NCI-H2227 (cell line): ENCODE data around the gene C19orf81.

ENCODE experiments used
- DNase-seq: peaks from one replicate; lab custom pipeline; 2025; ENCODE audit not compliant: unreplicated experiment; lab: John Stamatoyannopoulos, UW

C19orf81 gene

DNA sequence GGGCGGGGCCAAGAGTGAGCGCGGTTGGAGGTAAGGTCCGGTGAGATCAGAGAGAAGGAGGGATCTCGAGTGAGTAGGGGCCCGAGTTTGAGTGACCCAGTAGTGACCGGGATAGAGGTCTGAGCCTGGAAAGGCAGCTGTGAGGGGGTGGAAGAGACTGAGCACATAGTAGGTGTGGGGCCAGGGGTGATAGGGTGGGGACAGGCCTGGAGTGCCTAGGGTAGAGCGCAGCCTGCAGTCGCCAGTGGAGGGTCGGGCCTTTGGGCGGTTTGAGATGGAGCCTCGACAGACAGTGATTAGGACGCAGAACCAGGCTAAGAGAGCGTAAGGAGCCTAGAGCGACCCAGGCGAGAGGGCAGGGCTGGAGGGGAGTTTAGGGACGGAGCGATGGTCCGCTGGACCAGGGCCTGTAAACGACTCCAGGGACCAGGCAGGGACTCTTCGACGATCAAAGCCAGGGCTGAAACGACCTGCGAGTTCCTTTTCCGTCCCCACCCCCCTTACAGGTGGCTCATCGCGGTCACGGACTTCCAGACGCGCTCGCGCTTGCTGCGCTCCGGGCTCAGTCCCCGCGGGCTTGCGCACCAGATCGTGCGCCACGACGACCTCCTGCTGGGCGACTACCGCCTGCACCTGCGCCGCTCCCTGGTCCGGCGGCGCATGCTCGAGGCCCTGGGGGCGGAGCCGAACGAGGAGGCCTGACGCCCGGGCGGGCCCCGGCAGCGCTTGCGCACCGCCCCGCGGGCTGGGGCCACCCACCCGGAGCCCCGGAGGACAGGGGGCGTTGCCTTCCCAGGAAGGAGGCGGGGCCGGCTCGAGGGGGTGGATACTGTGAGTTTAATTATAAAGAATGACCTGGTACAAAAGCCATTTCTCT lies 9.4 kb downstream of the C19orf81 start:
- peak; percentile 96 for DNase-seq

DNA sequence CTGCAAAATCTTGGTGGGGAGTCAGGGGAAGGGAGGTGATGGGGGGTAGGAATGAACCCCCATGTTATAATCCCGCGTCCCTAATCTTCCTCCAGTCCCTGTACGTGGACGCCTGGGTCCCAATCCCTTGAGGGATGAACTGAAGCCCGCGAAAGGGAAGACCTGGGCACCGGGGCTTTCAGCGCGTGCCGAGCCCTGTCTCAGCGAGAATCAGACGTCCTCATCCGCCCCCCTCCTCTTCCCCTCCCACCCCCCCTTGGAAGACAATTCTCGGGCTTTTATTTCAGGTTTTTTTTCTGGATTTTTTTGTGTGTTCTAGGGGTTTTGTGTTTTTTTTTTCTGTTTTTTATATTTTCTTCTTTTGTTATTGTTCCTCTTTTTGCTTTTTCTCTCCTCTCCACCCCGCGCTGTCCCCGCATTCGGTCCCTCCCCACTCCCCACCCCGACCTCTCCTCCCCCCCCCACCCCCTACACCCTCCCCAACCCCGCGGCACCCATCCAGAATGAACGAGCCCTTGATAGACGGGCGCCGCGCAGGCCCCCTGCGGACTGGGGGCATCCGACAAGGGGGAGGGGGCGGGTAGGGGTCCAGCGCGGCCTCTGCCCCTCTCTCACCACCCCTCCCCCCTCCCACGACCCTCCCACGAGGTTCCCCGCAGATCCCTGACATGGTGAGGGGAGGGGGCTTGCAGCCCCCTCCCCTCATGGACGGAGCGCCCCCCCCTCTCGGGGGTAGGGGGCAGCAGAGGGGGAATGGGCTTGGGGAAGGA lies 10.3 kb downstream of the C19orf81 start:
- DNase-seq: peak; percentile 82

DNA sequence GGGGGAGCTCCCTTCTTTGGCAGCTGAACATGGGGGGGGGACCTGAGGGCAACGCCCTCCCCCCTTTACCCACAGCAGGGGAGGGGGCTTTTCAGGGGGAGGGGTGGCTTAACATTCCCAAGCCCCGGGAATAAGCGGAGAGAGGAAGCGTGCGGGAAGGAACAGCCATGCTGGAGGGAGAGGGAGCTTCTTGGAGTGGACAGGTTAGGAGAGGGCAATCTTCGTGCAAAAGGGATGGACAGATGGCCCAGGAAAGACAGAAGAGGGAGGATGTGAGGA lies 10.8 kb downstream of the C19orf81 start:
- DNase-seq: peak; percentile 42

DNA sequence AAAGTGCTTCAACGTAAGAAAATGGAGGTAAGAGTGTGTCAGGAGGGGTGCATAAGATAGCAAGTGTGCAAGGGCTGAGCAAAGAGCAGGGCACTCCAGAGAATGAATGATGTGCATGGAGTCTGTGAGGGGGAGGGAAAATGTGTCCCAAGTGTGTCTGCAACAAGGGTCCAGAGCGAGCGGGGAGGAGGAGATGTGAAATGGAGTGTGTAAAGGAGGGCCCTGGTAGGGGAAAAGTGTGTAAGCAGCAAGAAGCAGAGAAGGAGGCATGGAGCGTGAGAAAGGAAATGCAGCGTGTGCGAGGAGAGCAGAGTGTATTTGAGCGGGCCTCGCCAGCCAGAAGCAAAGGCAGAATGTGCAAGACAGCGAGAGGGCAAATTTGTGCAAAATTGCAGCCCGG lies 11.8 kb downstream of the C19orf81 start:
- DNase-seq: no peak

DNA sequence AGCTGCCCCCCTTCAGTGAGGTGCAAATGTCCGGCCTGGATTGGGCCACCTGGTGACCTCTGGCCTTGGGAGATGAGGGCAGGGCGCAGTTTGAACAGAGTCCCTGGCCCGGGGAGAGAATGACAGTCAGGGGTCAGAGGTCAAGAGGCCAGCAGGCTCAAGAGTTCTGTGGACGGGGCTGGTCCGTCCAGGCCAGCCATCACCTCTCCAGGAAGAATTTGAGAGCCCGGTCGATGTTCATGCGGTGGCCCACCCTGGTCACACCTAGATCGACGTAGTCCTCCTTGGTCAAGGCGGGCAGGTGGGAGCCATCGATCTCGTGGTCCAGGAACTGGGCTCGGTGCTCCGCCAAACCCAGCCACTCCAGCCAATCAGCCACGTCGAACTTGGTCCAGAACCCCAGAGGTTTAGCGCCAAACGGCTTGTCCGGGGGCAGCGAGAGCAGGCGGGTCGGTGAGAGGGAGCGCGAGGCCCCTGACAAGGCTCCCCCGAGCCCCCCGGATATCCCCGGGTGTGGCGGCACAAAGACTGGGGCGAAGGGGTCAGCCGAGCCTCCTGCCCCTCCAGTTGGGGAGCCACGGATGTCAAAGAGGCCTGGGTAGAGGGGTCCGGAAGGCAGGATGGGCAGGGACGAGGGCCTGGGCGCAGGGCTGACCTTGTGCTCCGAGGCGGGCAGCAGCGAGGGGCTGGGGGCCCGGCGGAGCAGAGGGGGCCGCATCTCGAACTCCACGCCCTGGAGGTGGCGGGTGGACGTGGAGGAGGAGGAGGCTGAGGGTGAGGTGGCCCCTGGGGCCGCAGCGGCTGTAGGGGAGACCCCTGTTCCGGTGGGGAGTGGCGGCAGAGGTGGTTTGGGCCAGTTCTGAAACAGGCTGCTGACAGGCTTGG lies 12.8 kb downstream of the C19orf81 start:
- DNase-seq: no peak

DNA sequence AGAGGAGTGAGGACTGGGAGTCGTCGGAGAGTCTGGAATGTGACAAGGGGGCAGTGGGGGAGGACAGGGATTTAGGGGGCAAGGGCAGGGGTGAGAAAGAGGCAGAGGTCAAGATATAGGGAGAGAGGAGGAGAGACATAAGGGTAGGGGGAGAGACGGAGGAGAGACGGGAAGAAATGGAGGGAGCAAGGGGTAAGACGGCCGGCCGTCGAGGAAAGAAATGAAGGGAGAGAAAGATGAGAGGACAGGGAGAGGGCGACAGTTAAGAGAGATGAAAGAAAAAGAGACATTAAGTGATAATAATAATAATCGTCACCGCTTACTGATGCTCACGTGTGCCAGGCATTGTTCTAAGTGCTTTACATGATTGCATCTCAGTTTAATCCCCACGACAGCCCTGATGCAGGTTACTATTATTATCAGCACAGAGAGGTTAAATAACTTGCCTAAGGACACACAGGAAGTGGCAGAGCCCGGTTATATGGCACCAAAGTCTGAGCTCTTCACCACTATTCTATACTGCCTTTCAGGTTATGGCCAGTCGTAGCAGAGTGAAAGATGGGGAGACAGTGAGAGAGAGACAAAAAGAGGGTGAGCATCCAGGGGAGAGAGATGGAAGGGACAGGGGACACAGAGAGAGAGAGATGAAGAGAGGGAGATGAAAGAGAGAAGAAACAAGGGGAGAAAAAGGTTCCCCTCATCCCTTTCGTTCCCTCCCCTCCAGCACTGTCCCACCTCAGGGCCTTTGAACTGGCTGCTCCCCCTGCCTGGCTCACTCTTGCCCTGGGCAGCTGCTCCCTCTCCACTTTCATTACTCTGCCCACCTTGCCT lies 13.6 kb downstream of the C19orf81 start:
- DNase-seq: no peak

DNA sequence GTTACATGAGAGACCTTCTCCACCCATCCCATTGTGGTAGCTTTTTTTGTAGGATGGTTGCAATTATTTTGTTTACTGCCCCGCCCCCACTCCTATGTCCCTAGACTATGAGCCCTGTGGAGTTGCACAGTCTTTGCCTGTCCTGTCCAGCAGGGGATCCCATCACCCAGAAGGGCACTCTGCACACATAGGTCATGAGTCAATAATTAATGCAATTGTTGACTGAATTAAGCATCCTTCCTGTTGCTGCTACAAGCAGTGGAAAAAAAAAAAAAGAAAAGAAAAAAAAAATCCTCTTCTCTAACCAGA lies 14.2 kb downstream of the C19orf81 start:
- peak; percentile 69 for DNase-seq

DNA sequence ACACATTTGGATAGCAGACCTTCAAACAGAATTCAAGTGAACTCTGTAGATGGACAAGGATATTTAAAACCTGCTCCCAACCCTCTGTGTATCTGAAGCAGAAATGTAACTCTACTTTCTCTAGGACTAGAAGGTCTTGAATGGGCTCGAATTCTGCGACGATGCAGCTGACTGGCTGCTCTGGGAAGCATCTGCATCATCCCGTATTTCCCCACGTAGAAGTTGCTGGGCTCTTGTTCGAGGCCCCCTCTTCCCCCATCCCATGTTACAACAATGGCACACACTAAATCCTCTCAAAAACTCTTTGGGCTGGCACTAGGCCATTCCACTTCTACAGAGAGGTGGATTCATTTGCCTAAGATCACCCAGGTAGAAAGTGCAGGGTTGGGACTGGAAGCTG lies 15.0 kb downstream of the C19orf81 start:
- DNase-seq: no peak

DNA sequence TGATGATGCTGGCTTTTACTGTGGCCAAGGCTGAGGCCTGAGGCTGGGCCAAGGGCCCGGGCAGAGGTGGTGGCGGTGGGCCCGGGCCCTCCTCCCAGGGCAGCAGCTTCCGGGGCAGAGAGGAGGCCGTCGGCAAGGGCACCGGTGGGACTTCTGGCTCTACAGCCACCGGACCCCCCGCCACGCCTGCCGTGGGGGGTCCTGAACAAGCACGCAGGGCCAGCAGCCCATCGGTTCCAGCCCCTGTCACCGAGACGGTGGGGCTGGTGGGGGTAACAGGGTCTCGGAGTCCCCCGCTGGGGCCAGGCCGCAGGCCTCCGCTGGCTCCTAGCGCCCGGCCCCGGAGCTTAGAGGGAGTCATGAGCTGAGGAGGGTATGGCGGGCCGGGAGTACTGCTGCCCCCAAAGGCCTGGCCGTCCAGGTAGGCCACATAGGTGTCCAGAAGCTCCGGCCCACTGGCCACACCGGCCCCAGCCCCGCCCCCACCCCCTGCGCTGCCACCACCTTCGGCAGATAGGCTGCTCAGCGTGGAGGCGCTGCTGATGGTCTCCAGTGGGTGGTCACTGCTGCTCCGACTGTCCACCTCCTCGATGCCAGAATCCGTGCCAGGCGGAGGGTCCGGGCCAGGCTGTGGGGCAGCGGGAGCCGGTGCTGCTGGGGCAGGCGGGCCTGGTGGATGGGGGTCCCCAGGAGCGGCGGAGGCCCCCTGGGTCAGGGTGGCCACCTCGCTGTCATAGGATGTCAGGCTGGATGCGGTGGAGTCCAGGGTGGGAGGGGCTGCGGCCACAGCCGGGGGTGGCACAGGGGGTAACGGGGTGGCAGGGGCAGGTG lies 17.3 kb downstream of the C19orf81 start:
- no peak for DNase-seq

DNA sequence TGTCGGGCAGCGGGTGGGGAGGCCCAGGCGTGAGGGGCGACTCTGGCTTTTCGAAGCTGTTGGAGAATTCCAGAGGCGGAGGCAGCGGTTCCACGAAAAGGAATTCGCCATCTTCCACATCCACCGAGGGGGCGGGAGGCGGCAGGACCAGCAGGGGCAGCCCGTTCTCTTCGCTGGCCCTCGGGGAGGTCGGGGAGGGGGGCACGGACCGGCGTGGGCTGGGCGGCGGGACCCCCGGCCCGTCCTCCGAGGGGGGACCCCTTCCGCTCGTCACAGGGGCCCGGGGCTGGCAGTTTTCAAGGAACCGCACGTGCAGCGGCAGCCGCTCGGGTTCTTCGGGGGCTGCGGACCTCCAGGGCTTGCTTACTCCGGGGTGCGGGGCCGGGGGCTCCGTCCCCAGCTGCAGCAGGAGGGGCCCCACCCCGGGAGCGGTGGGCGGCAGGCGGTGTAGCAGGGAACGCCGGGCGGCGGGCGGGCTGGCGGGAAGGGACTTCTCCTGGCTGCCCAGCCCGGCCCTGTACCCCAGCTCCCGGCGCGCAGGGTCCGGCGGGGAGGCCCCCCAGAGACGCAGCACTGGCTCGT lies 18.0 kb downstream of the C19orf81 start:
- DNase-seq: no peak

DNA sequence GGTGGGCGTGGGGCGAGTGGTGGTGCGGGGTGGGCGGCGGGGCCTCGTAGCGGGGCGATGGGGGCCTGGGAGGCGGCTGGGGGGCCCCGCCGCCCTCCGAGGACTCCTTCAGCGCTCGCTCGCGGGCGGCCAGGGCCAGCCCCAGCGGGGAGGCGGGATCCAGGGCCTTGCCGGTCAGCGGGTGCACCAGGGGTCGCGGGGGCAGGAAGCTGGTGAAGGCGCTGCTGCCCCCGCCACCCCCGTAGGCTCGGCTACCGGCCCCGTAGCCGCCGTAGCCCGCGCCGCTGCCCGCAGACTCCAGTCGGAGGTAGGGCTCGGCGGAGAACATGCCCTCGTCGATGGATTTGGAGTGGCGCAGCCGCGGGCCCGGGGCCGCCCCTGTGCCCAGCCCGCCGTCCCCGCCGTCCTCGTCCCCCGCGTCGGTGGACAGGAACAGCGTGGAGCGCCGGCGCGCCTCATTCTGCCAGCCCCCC lies 18.6 kb downstream of the C19orf81 start:
- DNase-seq: no peak

DNA sequence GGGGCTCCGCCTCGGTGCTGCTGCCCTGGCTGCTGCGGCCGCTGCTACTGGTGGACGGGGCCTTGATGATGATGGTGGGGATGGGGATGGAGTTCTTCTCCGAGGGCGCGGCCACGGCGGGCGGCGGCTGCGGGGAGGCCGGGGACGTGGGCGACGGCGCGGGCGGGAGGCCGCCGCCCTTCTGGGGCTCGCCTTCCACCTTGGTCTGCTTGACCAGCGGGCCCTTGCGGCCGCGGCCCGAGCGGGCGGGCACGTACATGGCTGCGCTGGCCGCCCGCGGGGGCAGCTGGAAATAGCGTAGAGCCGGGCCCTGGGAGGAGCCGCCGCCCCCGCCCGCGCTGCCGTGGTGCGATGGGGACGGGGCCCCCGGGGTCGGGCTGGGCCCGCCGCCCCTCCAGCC lies 19.2 kb downstream of the C19orf81 start:
- DNase-seq: no peak

DNA sequence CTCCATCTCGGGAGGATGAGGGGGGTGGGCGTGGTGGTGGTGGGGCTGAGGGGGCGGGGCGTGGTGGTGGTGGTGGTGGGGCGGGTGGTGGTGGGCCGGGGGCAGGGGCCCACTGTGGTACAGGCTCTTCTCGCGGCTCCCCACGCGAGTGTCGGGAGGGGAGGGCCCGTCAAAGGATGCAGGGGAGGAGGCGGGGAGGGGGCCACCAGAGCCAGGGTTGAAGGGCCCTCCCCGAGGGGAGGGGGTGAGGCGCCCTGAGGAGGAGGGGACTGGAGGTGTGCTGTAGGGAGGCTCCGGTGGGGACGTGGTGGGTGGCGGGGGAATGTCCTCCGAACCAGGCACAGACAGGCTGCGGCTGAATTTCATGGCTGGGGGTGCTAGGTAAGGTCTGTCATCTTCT lies 19.6 kb downstream of the C19orf81 start:
- no peak for DNase-seq

DNA sequence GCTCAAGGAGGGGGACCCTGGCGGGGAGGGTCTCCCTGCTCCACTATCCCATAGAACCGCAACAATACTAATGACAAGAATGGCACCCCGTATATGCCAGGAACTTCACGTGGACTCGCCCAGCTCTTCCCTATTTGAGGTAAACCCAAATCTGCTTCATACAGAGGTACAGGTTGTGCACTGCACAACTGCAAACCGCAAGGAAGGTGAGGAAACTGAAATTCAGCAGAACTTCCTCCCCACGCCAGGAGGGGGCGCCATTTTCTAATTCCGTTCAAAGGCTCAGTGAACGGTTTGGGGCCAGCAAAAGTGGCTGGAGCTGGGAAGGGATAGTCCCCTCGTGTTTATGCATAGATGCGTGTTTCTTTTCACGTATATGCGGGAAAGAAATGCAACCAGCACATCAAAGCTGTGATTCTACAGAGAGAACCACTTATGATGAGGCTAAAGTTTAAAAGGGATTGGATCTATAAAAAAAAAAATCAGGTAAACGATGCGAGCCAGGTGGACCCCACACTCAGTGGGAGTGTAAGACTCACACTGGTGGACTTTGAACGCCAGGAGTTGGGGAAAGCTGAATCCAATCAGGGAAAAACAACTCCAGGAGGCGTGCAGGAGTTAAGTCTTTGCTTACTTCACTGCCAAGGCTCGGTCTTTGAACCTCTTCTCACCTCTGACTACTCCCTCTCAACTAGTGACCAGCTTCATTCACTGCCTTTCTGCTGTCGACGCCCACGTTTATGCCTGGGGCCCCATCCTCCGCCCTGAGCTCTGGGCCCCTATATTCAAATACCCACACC lies 20.3 kb downstream of the C19orf81 start:
- DNase-seq: peak; percentile 43

DNA sequence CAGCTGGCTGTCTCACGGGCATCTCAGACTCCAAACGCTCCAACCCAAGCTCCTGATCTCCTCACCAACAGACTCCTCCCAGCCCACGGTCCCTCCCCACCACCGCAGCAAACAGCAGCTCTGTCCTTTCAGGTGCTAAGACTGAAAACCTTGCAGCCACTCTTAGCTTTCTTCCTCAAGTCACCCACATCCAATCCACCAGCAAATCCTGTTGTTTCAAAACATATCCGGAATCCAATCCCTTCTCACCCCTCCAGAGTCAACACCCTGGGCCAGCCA lies 20.8 kb downstream of the C19orf81 start:
- no peak for DNase-seq

DNA sequence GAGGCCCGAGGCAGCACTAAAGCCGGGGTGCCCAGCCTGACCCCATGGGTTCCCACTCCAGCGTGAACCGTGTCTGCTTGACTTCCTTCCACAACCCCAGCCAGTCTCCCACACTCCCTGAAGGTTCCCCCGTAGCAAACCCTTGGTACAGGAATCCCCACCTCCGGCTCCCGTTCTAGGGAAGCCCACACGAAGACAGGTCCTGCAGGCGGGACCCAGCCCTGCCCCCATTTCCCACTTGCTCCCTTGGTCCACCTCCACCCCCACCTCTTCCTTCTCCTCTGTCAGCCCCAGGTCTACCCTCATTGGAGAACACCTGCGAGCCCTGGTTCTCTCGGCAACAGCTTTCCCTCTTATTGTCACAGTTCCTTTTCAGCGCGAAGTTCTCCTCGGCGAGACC lies 23.9 kb downstream of the C19orf81 start:
- no peak for DNase-seq

DNA sequence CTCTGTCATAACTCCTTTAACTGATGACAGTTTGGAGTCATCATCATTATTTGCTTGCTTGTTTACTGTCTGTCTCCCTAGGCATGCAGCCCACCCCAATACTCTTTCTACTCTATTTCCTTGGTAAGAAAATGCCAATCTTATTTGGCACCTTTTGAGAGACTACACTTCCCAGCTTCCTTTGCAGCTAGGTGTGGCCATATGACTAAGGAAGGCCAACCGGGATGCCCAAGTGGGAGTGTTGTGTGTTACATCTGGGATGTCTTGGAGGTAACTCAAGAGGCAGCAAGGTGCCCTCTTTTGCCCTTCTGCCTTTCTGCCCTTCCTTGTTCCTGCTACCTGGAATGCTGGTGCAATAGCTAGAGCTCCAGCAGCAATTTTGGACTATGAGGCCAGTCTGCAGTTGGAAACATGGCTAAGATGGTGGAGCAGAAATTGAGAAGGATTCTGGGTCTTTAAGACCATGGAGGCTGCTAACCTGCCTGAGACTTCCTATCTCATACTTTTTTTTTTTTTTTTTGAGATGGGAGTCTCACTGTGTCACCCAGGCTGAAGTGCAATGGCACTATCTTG lies 27.5 kb downstream of the C19orf81 start:
- DNase-seq: no peak

DNA sequence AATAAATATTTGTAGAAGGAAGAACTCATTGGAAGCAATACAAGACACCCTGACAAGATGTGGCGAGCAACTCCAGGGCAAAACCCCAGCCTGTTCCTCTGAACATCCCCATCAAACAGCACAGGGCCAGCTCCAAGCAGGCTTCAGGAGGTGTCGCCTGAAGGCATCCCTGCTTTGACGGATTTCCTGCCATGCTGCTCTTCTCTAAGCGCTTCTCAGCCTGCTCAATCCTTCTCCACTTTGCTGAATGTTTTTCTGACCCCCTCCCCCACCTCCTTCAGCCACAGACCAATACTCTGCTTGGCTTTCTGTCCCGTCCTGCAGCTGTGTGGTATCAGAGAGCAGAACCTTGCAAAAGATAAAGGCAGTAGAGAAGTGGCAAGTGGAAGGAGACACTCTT lies 28.4 kb downstream of the C19orf81 start:
- DNase-seq: no peak

DNA sequence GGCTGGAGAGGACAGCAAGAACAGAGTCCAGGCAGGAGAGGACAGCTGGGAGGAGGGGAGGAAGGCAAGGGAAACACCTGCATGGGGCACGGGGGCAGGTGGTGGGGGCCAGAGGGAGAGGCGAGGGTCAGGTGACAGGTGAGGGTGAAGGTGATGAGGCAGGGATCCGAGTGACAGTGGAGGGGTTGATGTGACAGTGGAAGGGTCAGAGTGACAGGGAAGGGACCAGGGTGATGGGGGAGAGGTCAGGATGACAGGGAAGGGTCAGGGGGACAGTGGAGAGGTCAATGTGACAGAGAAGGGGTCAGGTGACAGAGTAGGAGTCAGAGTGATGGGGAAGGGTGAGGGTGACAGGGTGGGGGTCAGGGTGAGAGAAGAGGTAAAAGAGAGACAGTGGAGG lies 29.1 kb downstream of the C19orf81 start:
- DNase-seq: no peak
